GM18498 (cell line): ENCODE measurements around the gene KRT85.
"Not testable (repeated sequence)": the region's sequence is repeated elsewhere in the genome, so short reads cannot be mapped to it uniquely, and the experiment has no call there.

Experiments used
- ATAC-seq: cut with Tn5 transposase; IDR thresholded peaks from one replicate; pipeline ENCODE4 v1.9.1; 2021; ENCODE audit warnings: mild to moderate bottlenecking, moderate library complexity; ENCODE audit not compliant: unreplicated experiment

Gene KRT85

DNA sequence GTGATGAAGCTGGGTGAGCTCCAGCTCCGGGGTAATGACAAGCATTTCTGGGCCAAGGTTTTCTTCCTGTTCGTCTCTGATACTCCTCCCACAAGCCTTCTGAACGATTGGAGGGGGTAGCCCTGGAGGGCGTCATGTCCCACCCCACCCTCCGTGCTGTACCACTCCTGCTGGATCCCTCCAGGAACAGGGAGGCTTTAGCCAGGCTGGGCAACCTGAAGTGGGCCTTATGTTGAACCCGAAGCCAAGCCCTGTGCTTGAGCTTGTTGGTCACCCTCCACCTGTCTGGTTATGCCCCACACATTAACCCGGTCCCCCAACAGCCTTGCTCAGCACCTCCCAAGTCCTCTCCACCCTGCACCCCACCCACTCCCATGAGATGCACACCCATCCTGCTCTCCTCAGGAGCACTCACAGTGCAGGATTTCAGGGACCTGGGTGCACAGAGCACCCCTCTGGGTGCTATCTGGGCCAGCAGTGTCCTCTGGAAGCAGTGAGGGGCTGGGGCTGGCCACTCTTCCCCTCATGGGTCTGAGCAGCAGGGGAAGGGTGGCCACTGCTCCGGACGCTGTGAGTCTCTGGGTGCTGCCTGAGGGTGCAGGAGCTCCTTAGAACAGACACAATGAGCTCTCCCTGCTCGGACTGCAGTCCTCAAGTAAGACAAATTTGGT is 39.3 kb downstream of the KRT85 start:
- peak; percentile 6 for ATAC-seq

DNA sequence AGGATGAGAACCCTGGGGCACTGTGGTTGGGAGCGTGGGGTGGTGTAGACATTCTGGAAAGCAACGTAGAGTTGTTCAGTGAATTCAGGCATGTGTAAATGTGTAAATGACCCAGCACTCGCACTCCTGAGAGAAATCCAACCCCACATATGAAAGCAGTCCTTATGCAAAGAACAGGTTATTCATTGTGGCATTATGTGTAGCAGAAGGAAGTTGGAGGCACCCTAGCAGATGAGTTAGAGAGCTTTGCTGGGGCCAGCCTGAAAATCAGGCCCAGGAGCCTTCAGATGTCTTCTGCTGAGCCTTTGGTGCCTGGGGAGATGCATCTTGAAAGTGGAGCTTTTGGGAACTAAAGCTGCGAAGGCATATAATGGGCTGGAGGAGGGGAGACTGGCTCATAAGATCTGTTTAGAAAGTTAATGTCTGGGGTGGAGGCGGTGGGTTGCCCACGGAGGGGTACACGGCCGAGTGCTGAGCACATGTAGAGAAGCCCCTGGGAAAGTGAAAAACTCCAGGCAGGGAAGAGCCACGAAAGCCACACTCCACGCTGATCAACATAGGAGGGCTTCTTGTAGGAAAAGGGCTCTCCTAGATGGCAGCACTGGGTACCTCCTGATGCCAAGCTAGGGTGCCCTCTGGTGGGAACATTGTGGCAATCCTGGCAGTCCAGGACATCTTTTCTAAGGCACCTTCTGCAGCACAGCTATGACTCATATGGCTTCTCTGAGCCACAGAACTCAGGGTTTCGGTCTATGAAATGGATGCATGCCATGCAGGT is 40.0 kb downstream of the KRT85 start:
- ATAC-seq = peak; percentile 95

DNA sequence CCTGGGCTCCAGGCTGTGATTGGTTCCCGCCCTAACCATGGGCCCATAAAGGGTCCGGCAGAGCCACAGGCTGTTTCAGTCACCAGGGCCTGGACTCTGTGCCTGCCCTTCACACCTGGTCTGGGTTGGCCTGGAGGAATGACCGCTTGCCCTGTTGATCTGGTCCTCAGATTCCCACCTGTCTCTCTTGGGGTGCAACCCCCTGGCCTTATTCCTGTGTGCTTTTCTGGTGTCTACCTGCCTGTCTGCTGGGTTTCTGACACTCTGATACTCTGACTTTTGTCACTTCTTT is 43.2 kb downstream of the KRT85 start:
- ATAC-seq = no peak

DNA sequence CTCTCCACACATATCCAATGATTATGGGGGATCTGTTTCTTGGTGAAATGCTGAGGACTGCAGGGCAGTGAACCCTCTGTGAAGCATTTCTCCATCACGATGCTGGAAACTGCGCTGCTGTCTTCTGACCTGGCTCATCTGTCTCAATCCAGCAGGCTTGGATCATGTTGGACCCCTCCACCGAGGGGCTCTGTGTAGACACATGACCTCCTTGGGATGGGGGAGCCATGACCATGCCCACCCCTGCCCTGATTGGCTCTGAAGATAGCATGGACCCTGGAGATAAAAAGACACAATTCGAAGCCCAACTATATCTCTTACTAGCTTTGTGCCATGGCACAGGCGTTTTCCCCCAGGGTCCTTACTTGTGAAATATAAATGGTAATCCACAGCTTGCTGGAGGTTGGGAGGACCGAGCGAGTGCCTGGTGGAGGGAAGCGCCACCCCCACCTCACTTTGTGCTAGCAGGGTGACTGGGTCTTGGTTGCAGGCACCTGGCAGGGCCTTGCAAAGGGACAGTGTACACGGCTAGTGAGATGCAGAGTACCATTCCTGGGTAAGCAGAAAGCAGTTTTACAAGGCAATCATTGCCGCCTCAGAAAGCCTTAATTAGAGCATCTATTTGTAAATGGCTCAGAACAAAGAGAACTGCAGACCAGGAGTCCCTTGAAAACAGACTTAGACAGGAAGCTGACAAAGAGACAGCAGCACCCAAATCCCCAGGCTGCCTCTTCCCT is 43.7 kb downstream of the KRT85 start:
- no peak for ATAC-seq

DNA sequence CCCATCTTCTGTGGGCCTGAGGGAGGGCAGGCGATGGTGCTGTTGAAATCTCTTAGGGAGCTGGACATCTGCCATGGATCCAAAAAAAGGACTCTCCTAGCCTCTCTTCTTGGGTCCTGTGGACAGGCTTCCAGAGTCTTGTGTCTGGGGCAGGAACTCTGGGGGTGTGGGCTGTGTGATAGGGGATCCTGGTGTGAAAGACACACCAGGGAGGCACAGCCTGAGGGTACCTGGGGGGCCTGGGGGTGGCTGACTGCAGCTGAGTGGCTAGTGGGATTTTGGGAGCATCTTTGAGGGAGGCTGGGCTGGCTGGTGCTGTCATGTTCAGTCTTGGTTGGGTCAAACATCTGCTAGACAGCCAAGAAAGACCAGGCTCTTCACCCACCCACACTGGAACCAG is 44.3 kb downstream of the KRT85 start:
- no peak for ATAC-seq

DNA sequence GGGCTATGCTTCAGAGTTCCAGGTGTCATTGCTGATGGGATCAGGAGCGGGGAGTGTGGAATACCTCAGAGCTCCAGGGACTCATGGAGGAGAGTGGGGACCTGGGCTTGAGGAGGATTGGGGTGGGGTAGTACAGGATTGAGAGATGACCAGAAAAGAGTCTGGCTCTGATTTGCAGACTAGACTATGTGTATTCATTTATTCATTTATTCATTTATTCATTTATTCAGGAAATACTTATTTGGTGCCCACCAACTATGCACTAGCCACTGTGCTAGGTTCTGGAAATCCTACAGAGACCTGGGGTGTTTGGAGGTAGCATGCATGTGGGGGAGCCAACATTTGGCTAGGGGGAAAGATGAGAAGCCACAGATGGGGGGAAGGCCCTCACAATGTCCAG is 45.2 kb downstream of the KRT85 start:
- ATAC-seq = no peak

DNA sequence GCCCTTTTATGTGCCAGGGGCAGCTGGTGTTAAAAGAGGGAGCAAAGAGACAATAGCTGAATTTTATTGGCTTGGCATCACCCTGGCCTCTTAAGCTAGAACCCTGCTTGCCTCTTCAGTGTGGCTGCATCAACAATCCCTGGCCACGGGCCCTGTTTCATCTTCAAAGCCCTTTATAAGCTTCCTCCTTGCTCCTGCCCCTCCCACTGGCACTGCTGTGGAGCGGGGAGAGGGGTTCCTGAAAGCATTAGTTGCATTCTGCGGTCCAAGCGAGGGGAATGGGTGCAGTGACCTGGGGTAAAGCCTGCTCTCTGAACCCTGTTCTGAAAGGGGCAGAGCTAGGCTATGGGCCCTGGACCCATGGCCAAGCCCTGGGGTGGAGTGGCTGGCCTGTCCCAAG is 45.9 kb downstream of the KRT85 start:
- no peak for ATAC-seq

DNA sequence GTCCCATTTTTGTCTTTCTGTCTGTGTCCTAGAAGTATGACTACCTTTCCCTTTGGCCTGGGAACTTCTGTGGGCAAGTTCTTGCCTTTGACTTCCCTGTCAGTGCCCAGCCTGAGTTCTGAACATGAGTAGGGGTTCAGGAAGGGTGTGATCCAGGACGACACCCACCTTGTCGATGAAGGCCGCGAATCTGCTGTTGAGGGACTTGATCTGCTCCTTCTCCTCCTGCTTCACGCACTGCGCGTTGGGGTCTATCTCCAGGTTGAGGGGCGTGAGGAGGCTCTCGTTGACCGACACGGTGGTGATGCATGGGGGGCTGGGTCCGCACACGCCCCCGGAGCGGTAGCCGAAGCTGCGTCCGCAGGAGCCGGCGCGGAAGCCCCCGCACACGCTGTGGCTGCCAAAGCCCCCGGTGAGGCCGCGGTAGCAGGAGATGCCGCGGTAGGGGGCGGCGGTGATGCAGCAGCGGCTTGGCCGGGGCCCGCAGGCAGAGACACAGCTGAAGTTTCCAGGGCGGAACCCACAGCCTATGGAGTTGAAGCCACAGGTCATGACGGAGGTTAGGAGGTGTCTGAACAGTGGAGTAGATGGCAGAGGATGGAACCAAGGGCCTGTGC is 46.4 kb downstream of the KRT85 start, which contains the start of gene KRT83:
TSS of gene KRT83 (minus strand) at position 615 of the 617 bp plus-strand sequence. CDS start at position 552, 63 bp downstream.
- no peak for ATAC-seq

DNA sequence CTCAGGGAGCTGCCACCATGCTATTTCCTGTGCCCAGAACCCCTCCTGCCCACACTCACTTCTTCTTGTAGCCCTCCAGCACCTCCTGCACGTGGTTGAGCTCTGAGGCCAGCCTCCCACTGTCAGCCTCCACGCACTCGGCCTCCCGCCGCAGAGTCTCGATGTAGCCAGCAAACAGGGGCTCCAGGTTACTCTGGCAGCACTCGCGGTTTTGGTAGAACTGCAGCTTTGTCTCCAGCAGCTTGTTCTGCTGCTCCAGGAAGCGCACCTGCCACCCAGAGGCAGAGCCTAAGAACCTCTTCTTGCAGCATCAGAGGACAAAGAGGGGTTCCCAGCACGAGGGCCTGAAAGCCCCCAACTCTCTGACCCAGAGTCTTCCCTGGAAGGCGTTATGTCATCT is 48.2 kb downstream of the KRT85 start:
- no peak for ATAC-seq

DNA sequence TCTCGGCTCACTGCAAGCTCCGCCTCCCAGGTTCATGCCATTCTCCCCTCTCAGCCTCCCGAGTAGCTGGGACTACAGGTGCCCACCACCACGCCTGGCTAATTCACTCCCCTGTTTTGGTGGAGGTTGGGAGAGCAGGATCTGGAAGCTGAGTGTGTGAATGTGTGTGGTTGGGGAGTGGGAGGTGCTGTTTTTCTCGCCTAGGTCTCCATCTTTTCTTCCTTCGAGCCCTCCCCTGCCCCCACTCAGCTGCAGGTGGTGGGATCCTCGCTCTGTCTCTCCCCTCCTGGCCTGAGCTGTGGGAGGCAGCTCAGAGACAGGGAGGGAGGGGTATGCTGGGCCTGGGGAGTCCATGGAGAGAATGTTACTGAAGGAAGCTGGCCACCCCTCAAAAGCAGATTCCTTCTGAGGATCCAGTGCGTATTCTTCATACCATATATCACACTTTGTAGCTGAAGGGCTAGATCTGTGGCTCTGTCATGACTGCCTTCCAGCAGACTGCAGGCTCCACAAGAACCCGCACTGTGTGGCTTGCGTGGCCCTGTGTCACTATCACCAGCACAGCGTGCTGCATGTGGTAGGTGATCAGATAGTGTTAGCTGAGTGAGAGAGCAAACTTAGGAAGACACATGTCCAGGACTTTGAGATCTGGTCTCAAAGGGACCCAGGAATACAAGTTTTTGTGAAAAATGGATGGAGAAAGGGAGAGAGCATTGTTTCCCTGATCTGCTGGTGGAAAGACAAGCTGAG is 48.9 kb downstream of the KRT85 start:
- no peak for ATAC-seq

DNA sequence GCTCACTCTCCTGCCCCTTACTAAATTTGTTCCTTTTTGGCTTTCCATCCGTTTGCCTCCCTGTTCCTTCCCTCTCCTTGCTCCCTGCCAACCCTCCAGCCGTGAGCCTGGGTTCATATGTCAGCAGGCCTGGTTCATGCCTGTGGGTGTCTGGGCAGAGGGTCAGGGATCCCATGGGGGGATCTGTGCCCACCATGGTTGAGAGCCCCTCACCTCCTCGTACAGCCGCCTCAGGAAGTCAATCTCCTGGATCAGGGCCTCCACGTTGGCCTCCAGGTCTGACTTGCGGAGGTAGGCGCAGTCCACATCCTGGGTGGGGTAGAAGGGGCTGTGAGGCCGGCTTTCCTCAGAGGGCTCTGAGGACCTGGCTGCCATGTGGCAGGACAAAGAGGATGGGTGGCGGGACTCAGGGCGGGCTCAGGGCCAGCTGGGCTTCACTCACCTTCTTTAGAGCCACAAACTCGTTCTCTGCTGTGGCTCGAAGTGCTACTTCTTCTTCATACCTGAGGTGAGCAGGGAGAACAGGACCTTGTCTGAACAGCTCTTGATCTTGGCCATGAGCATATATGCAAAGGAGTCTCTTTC is 49.7 kb downstream of the KRT85 start:
- no peak for ATAC-seq

DNA sequence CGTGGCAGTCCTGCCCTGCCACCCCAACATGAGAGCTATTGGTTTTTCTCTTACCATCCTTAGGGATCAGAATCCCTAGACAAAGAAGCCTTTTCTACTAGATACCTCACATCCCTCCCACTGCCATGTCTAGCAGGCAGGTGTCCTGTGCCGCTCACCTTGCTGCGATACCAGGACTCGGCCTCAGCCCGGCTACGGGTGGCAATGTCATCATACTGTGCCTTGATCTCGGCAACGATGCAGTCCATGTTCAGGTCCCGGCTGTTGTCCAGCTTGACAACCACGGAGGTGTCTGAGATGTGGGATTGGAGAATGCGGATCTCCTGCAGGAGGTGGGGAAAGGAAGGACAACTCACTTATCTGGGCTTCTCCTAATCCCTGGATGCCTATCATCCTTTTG is 50.6 kb downstream of the KRT85 start:
- ATAC-seq = no peak

DNA sequence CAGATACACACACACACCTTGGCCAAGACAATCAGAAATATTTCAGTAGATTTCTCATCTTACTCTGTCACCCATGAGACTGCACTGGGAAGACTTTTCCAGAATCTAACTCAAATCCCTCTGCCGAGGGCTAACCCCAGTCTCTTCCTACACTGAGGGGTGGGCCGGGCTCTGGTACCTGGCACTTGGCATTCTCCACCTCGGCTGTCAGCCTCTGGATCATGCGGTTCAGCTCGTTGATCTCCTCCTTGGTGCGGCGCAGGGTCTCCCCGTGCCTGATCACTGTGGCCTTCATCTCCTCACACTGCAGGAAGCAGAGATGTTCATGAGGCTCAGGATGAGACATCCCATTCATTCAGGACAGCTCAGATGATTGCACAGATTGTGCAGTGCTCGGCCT is 51.0 kb downstream of the KRT85 start:
- ATAC-seq = no peak

DNA sequence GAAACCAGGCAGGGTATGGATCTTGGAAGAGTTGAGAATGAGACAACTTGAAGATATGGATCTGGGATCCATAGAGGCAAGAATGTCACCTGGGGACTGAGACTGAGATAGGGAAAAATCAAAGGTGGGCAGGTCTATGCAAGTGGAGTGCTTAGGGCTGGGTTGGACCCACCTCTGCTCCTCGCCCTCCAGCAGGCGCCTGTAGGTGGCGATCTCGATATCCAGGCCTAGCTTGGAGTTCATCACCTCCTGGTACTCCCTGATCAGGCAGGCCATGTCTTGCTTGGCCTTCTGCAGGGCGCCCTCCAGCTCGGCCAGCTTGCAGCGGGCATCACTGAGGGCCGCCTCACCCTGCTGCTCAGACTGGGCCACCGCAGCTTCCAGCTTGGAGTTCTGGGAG is 51.6 kb downstream of the KRT85 start:
- ATAC-seq = not testable (repeated sequence)

DNA sequence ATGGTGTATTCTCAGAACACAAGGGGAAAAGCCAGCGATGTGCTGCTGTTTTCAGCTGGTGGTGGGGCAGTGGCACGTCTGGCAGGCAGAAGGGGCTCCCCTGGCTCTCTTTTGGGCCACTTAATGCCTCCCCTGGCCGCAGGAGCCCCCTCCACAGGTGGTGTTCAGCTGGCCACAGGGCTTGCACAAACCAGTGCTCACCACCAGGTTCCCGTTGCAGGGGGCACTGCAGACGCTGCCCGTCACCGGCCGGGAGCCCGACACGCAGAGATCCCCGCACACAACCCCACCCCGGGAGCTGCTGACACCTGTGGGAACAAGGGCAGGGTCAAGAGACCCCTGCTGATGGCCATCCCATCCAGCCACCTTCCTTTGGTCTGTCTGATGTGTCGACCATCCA is 52.8 kb downstream of the KRT85 start:
- ATAC-seq = no peak

DNA sequence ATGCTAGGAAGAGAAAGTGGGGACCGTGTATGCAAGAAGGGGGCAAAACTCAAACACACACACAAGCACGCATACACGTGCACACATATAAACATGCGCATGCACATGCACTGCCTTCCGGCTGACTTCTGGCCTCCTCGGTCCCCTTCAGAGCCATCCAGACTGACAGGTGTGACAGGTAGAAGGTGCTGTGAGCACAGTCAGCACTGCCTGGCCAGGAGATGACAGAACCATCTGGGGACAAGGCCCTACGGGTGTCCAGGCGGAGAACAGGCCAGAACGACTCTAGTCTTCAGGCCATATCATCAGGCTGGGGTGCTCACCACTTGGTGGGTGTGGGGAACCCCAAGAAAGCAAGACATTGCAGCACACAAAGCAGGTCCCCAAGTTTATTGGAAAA is 53.4 kb downstream of the KRT85 start:
- no peak for ATAC-seq

DNA sequence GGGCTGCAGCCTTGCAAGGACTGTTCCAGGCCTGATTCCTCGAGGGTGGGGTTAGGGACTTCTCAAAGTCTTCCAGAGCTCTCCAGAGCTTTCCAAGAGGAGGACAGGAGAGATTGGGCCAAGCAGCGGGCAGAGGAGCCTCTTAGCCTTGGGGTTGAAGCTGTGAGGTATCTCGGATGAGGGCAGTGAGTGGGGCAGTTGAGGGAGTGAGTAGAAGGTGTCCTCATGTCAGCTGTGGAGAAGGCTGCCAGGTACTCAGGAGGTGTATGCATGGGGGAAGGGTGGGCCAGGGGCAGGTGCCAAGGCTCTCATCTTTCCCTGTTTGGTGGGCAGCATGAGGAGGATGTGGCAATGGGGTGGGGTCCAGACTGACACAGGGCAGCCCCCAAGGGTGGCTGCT is 53.8 kb downstream of the KRT85 start:
- no peak for ATAC-seq

DNA sequence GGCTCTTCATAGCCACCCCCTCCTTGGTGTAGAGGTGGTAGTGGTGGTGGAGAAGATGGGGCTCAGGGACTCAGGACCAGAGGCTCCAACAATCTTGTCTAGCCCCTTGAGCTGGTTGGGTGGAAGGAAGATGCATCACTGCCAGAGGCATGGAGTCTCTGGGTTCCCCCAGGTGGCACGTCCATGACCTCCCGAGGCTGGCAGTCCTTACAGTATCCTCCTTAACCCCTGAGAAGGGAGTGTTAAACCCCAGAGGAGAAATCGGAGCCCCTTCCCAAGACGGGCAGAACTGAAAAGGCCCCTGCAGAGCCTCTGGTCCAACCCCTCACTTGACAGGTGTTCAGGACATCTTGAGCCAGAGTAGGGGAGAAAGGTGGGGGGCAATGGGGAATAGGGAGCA is 55.2 kb downstream of the KRT85 start:
- ATAC-seq = no peak

DNA sequence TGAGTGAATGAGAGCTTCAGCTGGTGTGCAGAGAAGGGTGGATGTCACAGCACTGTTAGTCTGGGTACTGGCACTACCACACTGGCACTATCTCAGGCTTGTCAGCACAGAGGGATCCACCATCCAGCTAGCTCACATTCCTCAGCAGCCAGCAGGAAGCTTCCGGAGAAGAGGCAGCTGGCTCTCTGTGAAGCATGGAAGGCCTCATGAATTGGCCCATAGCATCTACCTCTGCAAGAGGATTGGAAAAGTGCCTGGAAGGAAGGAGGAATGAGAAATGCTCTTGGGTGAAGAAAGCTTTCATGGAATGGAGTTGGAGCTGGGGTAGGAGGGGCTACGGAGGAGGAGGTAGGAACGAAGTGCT is 56.0 kb downstream of the KRT85 start:
- no peak for ATAC-seq

DNA sequence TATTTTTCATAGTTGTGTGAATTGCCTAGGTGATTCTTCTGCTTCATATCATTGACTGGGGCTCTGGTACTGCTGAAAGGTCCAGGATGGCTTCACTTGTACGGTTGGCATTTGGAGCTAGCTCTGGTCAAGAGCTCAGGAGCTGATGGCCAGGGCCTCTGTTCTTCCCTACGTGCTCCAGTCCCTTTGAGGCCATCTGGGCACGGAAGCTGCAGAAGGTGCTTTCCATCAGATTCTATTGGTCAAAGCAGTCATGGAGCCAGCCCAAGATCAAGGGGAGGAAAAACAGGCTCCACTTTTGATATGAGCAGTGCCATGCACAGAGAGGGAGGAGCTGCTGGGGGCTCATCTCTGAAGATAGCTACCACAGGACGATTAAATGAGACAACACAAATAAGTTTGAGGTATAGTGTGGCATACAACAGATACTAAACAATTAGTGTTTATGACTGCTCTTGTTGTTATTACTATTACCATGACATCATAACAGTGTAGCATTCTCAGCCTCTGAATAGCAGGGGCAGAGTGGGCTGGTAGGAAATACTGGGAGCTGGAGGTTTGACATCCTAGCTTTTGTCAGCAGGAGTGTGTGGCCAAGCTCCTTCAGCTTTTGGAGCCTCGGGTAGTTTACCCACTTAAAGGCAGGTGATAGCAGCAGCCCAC is 56.5 kb downstream of the KRT85 start:
- no peak for ATAC-seq
